GM10248 (cell line): ENCODE results near the gene EFCAB14.
"Not testable (repeated sequence)": the region's sequence is repeated elsewhere in the genome, so short reads cannot be mapped to it uniquely, and the experiment has no call there.

Source experiments
- CTCF ChIA-PET: fragments of 300-600 bp; sonication (Branson Sonifier 250); formaldehyde crosslinking; extraction: SDS; loops from one replicate; lab custom pipeline; 2021; ENCODE audit warnings: antibody characterized with exemption; lab: Yijun Ruan, JAX
- POLR2A ChIA-PET: fragments of 350-650 bp; sonication (Branson Sonifier 250); formaldehyde crosslinking; extraction: SDS; loops from one replicate; lab custom pipeline; 2020; ENCODE audit warnings: antibody characterized with exemption; lab: Yijun Ruan, JAX
- DNase-seq: peaks from one replicate; pipeline ENCODE4 v3.0.0; 2012; ENCODE audit errors: extremely low spot score
- TF ChIP-seq, protein P1 (sequence below): IDR thresholded peaks from 2 replicates; pipeline ENCODE4 v1.5.1; 2012; ENCODE audit warnings: mild to moderate bottlenecking, low read depth; ENCODE audit errors: extremely low read depth, missing control alignments, control extremely low read depth

Gene EFCAB14

DNA sequence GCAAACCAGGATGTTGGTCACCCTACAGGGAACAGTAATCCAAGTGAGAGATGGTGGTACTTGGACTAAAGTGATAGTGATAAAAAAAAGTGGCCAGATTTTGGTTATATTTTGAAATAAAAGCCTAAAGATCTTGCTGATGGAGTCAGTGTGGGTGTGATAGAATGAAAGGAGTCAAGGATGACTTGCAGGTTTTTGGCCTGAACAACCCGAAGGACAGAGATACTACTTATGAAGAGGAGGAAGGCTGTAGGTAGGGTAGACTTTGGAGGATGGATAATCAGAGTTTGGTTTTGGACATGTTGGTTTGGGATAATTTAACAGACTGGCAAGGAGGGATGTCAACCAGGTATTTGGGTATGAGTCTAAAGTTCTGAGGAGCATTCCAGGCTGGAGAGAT, 48.8 kb downstream of the EFCAB14 start:
- ChIA-PET POLR2A (no interaction called here), CTCF (interaction anchor here (1.0 kb wide), 1 partner anchor 32 kb away, joined by 4 read pairs; no protein-coding TSS in a partner anchor)
- TF ChIP-seq, protein P1, sequence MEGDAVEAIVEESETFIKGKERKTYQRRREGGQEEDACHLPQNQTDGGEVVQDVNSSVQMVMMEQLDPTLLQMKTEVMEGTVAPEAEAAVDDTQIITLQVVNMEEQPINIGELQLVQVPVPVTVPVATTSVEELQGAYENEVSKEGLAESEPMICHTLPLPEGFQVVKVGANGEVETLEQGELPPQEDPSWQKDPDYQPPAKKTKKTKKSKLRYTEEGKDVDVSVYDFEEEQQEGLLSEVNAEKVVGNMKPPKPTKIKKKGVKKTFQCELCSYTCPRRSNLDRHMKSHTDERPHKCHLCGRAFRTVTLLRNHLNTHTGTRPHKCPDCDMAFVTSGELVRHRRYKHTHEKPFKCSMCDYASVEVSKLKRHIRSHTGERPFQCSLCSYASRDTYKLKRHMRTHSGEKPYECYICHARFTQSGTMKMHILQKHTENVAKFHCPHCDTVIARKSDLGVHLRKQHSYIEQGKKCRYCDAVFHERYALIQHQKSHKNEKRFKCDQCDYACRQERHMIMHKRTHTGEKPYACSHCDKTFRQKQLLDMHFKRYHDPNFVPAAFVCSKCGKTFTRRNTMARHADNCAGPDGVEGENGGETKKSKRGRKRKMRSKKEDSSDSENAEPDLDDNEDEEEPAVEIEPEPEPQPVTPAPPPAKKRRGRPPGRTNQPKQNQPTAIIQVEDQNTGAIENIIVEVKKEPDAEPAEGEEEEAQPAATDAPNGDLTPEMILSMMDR = no peak
- no peak for DNase-seq

DNA sequence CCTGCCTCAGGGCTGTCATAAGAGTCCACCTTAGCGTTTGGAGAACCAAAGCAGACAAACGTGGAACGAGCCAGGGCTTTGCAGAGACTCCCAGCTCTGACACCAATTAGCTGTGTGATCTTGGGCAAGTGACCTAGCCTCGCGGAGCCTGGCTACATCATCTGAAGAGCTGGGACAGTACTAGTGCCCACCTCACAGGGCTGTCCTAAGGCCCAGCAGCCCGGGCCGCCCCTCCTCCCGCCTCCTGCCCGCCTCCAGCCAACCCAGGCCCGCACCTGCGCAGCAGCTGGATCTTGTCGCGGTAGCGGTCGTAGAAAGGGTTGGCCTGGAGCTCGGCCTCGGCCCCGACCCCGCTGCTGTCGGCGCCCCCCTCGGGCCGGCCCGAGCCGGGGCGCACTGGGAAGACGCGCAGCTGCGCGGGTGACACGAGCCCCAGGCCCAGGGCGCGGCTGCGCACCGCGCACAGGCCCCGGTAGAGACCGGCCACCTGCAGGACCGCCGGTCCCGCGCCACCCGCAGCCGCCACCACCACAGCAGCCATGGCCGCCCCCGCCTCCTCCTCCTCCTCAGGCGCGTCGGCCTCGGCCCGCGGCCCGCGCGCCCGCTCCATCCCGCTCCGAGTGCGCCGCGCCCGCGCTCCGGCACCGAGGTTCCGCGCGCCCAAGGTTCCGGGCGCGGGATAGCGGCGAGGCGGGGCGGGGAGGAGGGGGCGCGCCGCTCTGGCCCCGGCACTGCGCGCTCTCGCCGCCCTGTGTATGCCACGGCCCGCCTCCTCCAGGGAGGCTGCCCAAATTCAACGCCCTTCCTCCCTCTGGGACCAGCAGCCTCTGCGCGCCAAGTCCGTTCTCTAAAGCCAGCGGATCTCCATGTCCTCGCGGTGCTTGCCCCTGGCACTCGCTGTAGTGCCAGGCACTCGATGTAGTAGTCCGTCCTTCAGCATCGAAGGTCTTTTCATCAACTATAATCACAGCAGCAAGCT, 50.8 kb downstream of the EFCAB14 start, which contains the start of gene ATPAF1:
Gene ATPAF1, minus strand, starts transcription at position 583 of the 979 bp plus-strand sequence. Its CDS starts 42 bp downstream, at position 541.
- TF ChIP-seq, protein P1 = no peak
- ChIA-PET CTCF (interaction anchor here (0.8 to 3.7 kb wide), 6 partner anchors 10 to 64 kb away, joined by 3 to 18 read pairs (median 4); partner anchors contain the start of gene MKNK1), POLR2A (interaction anchor here (0.8 to 2.0 kb wide), 2 partner anchors 10 to 64 kb away, joined by 4 to 6 read pairs; partner anchors contain the start of gene MKNK1)
- DNase-seq = peak; percentile 85

DNA sequence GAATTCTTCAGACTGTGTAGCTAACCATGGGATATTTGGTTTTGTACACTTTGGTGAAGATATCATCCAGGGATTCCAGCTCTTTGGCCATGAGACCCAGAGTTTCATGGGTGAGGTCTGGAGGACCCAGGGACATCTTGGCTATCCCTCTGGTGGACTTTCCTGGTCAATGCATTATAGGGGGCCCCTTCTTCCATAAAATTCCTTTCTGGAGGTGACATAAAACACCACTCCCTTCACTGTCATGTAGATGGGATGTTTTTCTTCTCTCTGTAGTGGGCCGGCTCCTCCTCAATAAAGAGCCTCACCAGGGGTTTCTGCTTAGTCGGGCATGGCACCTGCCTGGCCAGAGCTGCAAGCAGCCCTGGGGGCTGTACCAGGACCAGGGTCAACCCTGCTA, 52.9 kb downstream of the EFCAB14 start:
- POLR2A ChIA-PET = interaction anchor here (1.2 kb wide), 1 partner anchor 12 kb away, joined by 7 read pairs; no protein-coding TSS in a partner anchor
- TF ChIP-seq, protein P1 = no peak
- DNase-seq = no peak
- CTCF ChIA-PET = interaction anchor here (1.1 to 2.9 kb wide), 3 partner anchors 9 to 42 kb away, joined by 3 to 11 read pairs (median 4); no protein-coding TSS in a partner anchor

DNA sequence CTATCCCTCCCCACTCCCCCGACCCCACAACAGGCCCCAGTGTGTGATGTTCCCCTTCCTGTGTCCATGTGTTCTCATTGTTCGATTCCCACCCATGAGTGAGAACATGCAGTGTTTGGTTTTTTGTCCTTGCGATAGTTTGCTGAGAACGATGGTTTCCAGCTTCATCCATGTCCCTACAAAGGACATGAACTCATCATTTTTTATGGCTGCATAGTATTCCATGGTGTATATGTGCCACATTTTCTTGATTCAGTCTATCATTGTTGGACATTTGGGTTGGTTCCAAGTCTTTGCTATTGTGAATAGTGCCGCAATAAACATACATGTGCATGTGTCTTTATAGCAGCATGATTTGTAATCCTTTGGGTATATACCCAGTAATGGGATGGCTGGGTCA, 56.0 kb downstream of the EFCAB14 start:
- POLR2A ChIA-PET, DNase-seq, CTCF ChIA-PET: not testable (repeated sequence)

DNA sequence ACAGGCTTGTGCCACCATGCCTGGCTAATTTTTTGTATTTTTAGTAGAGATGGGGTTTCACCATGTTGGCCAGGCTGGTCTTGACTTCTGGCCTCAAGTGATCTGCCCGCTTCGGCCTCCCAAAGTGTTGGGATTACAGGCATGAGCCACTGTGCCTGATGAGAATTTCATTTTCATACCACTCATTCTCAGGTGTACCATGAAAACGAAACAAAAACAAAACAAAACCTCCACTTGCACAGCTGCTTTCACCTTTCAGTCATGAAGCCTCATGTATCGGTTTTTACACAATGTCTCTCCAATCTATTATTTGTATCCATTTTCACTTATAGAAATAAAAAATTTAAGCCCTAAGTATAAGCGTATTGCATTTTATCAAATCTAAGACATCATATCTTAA, 58.8 kb downstream of the EFCAB14 start:
- CTCF ChIA-PET = interaction anchor here (1.1 to 1.4 kb wide), 3 partner anchors 12 to 38 kb away, joined by 3 to 6 read pairs (median 3); no protein-coding TSS in a partner anchor
- DNase-seq = peak; percentile 47
- POLR2A ChIA-PET = not testable (repeated sequence)

DNA sequence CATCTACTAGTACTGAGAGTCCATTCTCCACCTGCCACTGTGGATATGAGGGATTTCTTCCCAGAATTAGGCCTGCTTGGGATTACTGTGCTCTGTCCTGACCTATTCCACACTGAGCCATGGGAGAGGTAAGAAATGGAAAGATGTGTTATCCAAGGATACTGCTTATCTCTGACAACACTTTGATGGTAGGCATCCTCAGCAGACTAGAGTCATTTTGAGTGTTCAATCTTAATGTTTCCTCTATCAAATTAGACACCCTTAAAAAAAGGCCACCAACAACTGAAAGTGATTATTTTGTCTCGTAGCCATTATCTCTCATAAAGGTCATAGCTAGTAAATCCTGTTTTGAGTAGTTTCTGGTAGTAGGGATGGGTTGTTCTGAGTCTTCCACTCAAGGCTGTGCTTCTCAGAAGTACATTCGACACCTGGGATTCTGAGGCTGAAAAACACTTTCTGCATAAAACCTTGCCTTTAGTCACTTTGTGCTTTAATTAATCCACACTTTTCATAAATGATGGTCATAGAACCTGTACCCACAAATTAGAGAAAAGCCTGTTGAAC, 59.5 kb downstream of the EFCAB14 start:
- CTCF ChIA-PET = interaction anchor here (0.6 to 1.1 kb wide), 3 partner anchors 11 to 38 kb away, joined by 3 read pairs; no protein-coding TSS in a partner anchor
- POLR2A ChIA-PET = no interaction called here
- DNase-seq = no peak
- TF ChIP-seq, protein P1 = no peak

DNA sequence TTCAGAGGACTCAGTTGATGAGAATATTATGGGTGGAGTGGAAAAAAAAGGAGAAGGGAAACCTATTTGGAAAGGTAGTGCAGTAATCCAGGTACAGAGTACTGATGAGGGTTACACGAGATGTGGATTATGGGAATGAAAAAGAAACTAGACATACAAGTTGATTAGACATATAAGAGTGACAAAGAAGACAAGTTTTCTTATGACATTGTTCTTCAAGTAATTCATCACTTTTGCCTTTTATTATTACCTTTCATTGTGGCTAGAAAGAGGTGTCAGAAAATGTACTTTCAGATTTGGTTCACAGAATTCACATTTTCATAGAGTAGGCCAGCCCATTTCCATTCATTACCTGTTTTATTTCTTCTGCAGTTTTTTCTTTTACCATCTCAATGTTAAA, 61.1 kb downstream of the EFCAB14 start:
- ChIA-PET CTCF (interaction anchor here (0.9 to 3.5 kb wide), 4 partner anchors 10 to 45 kb away, joined by 3 to 11 read pairs (median 4); partner anchors contain the start of gene ATPAF1), POLR2A (no interaction called here)
- TF ChIP-seq, protein P1 = no peak
- no peak for DNase-seq
